NCI-H1105 (cell line): ENCODE results near the gene SCML1.

Experiments used
- DNase-seq: peaks from one replicate; lab custom pipeline; 2025; lab: John Stamatoyannopoulos, UW

Gene SCML1

GRCh38 chrX:17736856-17737709, at the start of gene SCML1:
TSS of gene SCML1 (plus strand) at chrX:17737493. CDS start at chrX:17744187, 6,694 bp downstream.
- peak; percentile 95 for DNase-seq

- no peak for DNase-seq
Measured at GRCh38 chrX:17687648-17688047, 49.6 kb upstream of the SCML1 start.

- DNase-seq, result peak; percentile 41
Measured at GRCh38 chrX:17689971-17690409, 47.3 kb upstream of the SCML1 start.

GRCh38 chrX:17692709-17693346, 44.5 kb upstream of the SCML1 start:
- DNase-seq, result no peak

GRCh38 chrX:17697191-17697590, 40.1 kb upstream of the SCML1 start:
- DNase-seq, result no peak

- DNase-seq, result no peak
Measured at GRCh38 chrX:17700976-17701375, 36.3 kb upstream of the SCML1 start.

- no peak for DNase-seq
Measured at GRCh38 chrX:17703201-17703600, 34.1 kb upstream of the SCML1 start.

GRCh38 chrX:17705211-17705610, 32.1 kb upstream of the SCML1 start:
- no peak for DNase-seq

GRCh38 chrX:17706676-17707075, 30.6 kb upstream of the SCML1 start:
- DNase-seq, result no peak

- DNase-seq, result no peak
Measured at GRCh38 chrX:17707731-17708130, 29.6 kb upstream of the SCML1 start.

GRCh38 chrX:17710871-17711301, 26.4 kb upstream of the SCML1 start:
- DNase-seq, result no peak

- DNase-seq, result no peak
Measured at GRCh38 chrX:17713288-17713687, 24.0 kb upstream of the SCML1 start.

GRCh38 chrX:17718649-17719165, 18.6 kb upstream of the SCML1 start:
- DNase-seq, result no peak

GRCh38 chrX:17719711-17720110, 17.6 kb upstream of the SCML1 start:
- DNase-seq, result no peak

- no peak for DNase-seq
Measured at GRCh38 chrX:17721715-17722114, 15.6 kb upstream of the SCML1 start.

- DNase-seq, result no peak
Measured at GRCh38 chrX:17725181-17725580, 12.1 kb upstream of the SCML1 start.

GRCh38 chrX:17732138-17732783, 5.0 kb upstream of the SCML1 start:
- DNase-seq, result no peak

- DNase-seq, result no peak
Measured at GRCh38 chrX:17735406-17735805, 1.9 kb upstream of the SCML1 start.

GRCh38 chrX:17736478-17736855, 826 bp upstream of the SCML1 start:
- DNase-seq, result no peak

GRCh38 chrX:17737710-17737985, 355 bp downstream of the SCML1 start:
- DNase-seq, result no peak

- DNase-seq, result peak; percentile 14
Measured at GRCh38 chrX:17737986-17738713, 857 bp downstream of the SCML1 start.
